ENCODE data around the gene HIC2.
"Not testable (repeated sequence)": the region's sequence is repeated elsewhere in the genome, so short reads cannot be mapped to it uniquely, and the experiment has no call there.

HIC2 gene

GRCh38 chr22:21434378-21435233, 17.4 kb downstream of the HIC2 start:
- in situ Hi-C loops (cut with MboI; ENCODE audit: low sequenced_read_pairs), result not testable (repeated sequence)

GRCh38 chr22:21435998-21436810, 19.0 kb downstream of the HIC2 start:
- in situ Hi-C loops (cut with MboI; ENCODE audit: low sequenced_read_pairs), result not testable (repeated sequence)

- in situ Hi-C loops (cut with MboI; ENCODE audit: low sequenced_read_pairs), result not testable (repeated sequence)
Observed at GRCh38 chr22:21438013-21438412, 20.8 kb downstream of the HIC2 start.

- in situ Hi-C loops (cut with MboI; ENCODE audit: low sequenced_read_pairs), result not testable (repeated sequence)
Observed at GRCh38 chr22:21440018-21440636, 23.0 kb downstream of the HIC2 start.

GRCh38 chr22:21440676-21441075, 23.5 kb downstream of the HIC2 start:
- in situ Hi-C loops (cut with MboI; ENCODE audit: low sequenced_read_pairs), result not testable (repeated sequence)

GRCh38 chr22:21441170-21441569, 24.0 kb downstream of the HIC2 start:
- in situ Hi-C loops (cut with MboI; ENCODE audit: low sequenced_read_pairs), result not testable (repeated sequence)

GRCh38 chr22:21442123-21442522, 25.0 kb downstream of the HIC2 start:
- in situ Hi-C loops (cut with MboI; ENCODE audit: low sequenced_read_pairs), result not testable (repeated sequence)

GRCh38 chr22:21442646-21443045, 25.5 kb downstream of the HIC2 start:
- in situ Hi-C loops (cut with MboI; ENCODE audit: low sequenced_read_pairs), result not testable (repeated sequence)

GRCh38 chr22:21443057-21443734, 26.0 kb downstream of the HIC2 start:
- in situ Hi-C loops (cut with MboI; ENCODE audit: low sequenced_read_pairs), result no loop called here

- in situ Hi-C loops (cut with MboI; ENCODE audit: low sequenced_read_pairs), result no loop called here
Observed at GRCh38 chr22:21443735-21444421, 26.7 kb downstream of the HIC2 start.

GRCh38 chr22:21444701-21445436, 27.7 kb downstream of the HIC2 start:
- in situ Hi-C loops (cut with MboI; ENCODE audit: low sequenced_read_pairs), result no loop called here

- in situ Hi-C loops (cut with MboI; ENCODE audit: low sequenced_read_pairs), result no loop called here
Observed at GRCh38 chr22:21445437-21446127, 28.4 kb downstream of the HIC2 start.

GRCh38 chr22:21446128-21446826, 29.1 kb downstream of the HIC2 start:
- in situ Hi-C loops (cut with MboI; ENCODE audit: low sequenced_read_pairs), result no loop called here

GRCh38 chr22:21446827-21447690, 29.9 kb downstream of the HIC2 start:
- in situ Hi-C loops (cut with MboI; ENCODE audit: low sequenced_read_pairs), result no loop called here

- in situ Hi-C loops (cut with MboI; ENCODE audit: low sequenced_read_pairs), result no loop called here
Observed at GRCh38 chr22:21447694-21448402, 30.7 kb downstream of the HIC2 start.

GRCh38 chr22:21448627-21449416, 31.7 kb downstream of the HIC2 start:
- in situ Hi-C loops (cut with MboI; ENCODE audit: low sequenced_read_pairs), result no loop called here
